Activated naive CD4-positive, alpha-beta T cell (primary cell): ENCODE results near the gene FAAP100.

ENCODE experiments used
- DNase-seq, 4 experiments: peaks; one replicate each; lab custom pipeline; 2025; lab: John Stamatoyannopoulos, UW

FAAP100 gene

GRCh38 chr17:81511804-81512561, 40.2 kb downstream of the FAAP100 start:
- peak in 1 of 4 experiments; percentile 29 for DNase-seq

- DNase-seq, result no peak
Measured at GRCh38 chr17:81511554-81511803, 40.7 kb downstream of the FAAP100 start.

- DNase-seq, result peak in 2 of 4 experiments; percentile 25 to 41
Measured at GRCh38 chr17:81510785-81511553, 41.2 kb downstream of the FAAP100 start.

DNA sequence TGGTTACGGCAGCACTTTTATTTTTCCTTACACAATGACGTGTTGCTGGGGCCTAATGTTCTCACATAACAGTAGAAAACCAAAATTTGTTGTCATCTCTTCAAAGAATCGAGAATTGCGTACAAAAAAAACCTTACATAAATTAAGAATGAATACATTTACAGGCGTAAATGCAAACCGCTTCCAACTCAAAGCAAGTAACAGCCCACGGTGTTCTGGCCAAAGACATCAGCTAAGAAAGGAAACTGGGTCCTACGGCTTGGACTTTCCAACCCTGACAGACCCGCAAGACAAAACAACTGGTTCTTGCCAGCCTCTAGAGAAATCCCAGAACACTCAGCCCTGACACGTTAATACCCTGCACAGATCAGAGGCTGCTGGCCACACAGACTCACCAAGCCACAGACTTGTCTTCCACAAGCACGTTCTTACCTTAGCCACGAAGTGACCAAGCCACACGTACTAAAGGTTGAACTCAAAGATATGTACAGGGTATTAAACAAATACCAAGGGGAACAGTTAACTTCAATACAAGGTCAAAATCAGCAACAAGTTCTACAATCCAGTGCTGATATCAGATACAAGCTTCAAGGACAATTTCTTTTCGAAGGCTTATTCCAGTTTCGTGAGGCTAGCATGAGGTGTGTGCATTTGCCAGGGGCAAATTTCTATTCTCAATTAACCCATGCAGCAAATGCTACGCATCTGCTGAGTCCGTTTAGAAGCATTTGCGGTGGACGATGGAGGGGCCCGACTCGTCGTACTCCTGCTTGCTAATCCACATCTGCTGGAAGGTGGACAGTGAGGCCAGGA, 42.0 kb downstream of the FAAP100 start:
- DNase-seq, result no peak

GRCh38 chr17:81509207-81509971, 42.8 kb downstream of the FAAP100 start:
- no peak for DNase-seq

- no peak for DNase-seq
Measured at GRCh38 chr17:81508639-81509206, 43.4 kb downstream of the FAAP100 start.

- DNase-seq, result no peak
Measured at GRCh38 chr17:81503619-81504018, 48.5 kb downstream of the FAAP100 start.

DNA sequence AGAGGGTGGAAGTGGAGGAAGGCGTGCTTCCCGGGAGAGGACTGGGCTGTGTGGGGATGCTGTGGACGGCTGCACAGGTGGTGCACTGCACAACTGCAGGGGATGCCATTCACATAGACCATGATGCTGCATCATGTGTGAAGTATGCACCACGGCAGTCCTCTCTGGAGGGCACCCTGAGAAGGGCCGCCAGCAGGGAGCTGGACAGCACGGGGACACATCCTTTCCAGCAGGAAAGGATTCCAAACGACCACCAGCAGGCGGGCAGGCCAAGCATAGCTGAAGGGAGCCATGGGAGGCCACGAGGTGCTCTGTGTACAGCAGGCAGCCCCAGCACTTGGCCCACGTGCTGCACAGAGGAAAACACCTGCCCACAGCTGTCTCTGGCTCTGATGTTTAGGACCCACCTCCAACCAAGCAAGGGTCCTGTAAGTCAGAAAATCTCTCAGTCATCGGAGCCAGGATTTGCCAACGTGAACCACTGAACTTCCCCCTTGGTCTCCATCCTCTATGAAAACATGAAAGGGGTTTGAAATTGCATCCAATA, 49.6 kb downstream of the FAAP100 start:
- DNase-seq, result no peak

DNA sequence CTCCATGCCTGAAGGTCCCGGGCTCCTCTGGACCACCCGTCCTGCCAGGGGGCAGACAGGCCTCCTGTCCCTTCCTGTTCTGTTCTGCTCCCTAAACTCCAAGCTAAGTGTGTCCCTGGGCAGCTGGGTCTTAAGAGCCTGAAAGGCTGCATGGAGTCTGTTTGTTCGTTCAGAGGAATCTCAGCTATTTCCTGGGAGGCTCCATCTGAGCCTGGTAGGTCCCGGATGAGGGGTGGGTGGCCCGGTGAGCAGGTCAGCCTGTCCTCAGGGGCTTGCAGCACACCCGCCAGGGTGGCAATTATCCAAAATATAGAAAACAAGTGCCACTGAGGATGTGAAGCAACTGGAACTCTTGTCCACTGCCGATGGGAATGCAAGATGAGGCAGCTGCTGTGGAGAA, 52.1 kb downstream of the FAAP100 start:
- DNase-seq, result no peak

DNA sequence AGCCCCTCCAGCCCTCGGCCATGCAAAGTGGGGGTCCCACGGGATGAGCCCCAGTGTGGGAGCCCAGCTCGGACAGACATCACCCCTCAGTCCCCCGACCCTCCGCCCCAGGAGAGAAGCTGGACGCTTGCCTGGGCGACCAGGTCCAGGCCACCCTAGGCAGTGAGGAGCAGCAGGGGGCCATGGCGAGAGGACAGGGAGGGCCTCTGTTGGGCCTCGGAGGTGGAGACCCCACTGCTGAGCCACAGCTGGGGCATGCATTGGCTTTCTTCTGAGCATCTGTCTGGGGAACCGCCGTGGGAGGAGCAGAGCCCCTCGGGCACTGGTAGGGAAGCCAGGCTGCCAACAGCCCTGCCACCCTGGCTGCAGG, 52.6 kb downstream of the FAAP100 start:
- DNase-seq, result no peak

DNA sequence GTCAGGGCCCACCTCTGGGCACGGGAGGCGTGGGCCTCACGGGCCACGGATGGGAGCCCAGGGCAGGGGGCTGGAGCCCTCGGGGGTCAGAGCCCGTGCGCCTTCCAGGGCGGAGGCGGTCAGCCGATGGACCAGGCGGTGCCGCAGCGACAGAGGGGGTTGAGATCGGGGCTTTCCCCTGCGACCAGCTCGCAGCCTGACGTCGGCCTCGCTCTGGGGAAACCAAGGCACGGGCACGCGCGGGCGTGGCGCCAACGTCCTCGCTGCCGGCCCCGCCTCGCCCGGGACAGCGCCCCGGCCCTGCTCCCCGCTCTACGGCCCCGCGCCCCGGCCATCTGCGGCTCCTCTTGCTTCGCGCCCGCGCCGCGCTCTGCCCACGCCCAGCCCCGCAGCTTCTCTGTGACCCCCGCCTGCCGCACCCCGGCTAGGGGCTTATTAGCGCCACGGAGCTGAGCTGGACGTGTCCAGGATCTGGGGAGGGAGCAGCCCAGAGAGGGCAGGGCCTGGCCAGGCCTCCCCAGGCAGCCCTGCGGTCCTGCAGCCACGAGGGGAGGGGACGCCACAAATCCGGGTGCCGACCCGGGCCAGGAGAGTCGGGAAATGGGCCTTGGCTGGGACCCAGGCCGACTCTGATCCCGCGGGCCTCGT, 53.1 kb downstream of the FAAP100 start:
- DNase-seq, result no peak

GRCh38 chr17:81494626-81495377, 57.4 kb downstream of the FAAP100 start:
- DNase-seq, result no peak

DNA sequence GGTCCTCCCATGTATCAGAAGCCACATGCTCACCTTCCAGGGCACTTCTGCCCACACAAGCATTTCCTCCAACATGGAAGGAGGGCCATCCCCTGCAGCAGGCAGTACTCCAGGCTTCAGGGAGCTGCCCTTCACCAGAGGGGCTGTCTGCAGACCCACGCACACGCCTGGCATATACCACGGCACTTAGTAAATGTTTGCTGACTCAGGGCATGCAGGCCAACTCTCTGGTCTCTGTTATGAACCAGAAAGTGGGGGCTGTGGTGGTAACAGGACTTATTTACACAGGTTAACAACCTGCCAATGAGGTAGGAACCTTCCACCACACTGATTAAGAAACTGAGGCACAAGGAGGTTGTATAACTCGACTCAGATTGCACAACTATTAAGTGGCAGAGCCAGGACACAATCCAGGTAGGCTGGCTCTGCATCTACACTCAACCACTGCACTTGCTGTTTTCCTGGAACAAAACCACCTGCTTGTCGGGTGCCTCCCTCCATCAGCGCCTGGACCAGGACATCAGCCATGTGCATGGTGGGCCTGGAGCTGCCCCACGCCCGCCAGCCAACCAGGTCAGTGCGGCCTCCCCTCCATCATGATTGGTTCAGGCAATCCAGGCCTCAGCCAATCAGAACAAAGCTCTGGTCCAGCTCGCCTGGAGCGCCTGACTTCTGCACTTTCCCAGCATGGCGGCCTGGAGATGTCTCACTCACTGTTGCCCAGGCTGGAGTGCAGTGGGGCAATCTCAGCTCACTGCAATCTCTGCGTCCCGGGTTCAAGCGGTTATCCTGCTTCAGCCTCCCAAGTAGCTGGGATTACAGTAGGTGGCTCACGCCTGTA, 58.7 kb downstream of the FAAP100 start:
- DNase-seq, result no peak

GRCh38 chr17:81492706-81493105, 59.4 kb downstream of the FAAP100 start:
- no peak for DNase-seq

DNA sequence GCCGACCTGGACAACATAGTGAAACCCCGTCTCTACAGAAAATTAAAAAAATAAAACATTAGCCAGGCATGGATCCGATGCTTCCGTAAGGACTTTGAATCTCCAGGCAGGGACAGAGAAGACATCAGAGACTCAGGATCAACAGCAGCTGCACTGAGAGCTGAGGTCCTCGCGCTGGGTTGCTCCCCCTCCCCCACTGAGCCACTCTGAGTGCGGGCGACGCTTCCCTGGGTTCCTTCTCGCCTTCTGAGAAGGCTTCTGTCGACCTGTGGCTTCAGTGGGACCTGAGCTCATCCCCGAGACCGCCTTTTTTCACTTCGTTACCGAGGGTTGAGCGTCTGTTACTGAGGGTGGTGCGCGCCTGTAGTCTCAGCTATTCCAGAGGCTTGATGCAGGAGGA, 60.0 kb downstream of the FAAP100 start:
- no peak for DNase-seq

DNA sequence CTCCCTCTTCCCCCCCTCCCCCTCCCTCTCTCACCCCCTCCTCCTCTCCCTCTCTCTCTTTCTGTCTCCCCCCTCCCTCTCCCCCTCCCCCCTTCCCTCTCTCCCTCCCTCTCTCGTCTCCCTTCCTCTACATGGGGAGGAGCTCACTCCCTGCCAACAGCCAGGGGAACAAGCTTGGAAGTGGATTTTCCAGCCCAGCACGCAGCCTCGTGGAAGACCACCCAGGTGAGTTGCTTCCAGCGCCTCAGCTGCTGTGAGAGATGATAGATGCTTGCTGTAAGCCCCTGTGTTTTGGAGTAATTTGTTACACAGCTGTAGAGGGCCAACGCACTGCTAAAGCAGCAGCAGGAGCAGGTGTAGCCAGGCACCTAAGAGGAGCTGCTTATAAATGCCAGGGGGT, 60.4 kb downstream of the FAAP100 start:
- no peak for DNase-seq

- no peak for DNase-seq
Measured at GRCh38 chr17:81491181-81491581, 61.0 kb downstream of the FAAP100 start.

GRCh38 chr17:81489998-81490992, 61.9 kb downstream of the FAAP100 start:
- DNase-seq, result no peak
